GM19025 (cell line): ENCODE measurements around the gene KRTAP29-1.

ENCODE experiments used
- ATAC-seq: cut with Tn5 transposase; IDR thresholded peaks from one replicate; pipeline ENCODE4 v1.9.1; 2021; ENCODE audit warnings: mild to moderate bottlenecking, low read depth, moderate library complexity; ENCODE audit not compliant: unreplicated experiment

KRTAP29-1 gene

DNA sequence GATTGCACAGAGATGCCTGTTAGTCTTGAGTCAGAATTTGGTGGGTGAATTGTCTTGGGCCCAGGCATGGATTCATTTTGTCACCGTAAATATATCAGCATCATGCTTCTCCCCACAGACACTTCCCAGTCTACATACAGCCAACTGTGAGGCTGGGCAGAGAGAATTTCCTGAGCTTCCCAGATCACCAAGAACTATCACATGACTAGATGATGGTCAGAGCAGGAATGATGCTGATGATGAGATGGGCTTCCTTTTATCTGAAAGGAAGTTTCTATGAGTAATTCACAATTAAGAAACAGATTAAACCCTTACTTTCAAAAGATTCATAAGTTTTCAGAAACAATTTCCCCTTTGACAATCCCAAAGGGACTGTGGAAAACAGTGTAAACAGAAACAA is 47.8 kb downstream of the KRTAP29-1 start:
- no peak for ATAC-seq
